Measurements from ENCODE around the gene PDE4A. TPM values are rescaled to one million over a fixed set of nuclear protein-coding genes. Genes with fewer than 3 reads are reported as not detected.

The PDE4A gene
- total RNA-seq, 1 donor from 2014 or later = 0.26 TPM

- Histone ChIP-seq H3K27me3 (ENCODE audit: control insufficient read depth, insufficient read depth, low read length) (peaks cover 29% of the 10 kb centered on the region), H3K4me3 (ENCODE audit: low read depth, low read length) (no peak overlapping the region), H3K36me3 (ENCODE audit: control insufficient read depth, insufficient read depth, low read length) (no peaks in the 10 kb centered on the region)
- FAIRE-seq (no peak), DNase-seq (ENCODE audit: low read depth) (no peak)
- TF ChIP-seq, protein P1, sequence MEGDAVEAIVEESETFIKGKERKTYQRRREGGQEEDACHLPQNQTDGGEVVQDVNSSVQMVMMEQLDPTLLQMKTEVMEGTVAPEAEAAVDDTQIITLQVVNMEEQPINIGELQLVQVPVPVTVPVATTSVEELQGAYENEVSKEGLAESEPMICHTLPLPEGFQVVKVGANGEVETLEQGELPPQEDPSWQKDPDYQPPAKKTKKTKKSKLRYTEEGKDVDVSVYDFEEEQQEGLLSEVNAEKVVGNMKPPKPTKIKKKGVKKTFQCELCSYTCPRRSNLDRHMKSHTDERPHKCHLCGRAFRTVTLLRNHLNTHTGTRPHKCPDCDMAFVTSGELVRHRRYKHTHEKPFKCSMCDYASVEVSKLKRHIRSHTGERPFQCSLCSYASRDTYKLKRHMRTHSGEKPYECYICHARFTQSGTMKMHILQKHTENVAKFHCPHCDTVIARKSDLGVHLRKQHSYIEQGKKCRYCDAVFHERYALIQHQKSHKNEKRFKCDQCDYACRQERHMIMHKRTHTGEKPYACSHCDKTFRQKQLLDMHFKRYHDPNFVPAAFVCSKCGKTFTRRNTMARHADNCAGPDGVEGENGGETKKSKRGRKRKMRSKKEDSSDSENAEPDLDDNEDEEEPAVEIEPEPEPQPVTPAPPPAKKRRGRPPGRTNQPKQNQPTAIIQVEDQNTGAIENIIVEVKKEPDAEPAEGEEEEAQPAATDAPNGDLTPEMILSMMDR (IDR thresholded peaks at IDR 0.05; ENCODE audit: insufficient read depth, low read length, severe bottlenecking) = no peak
Measured at GRCh38 chr19:10421240-10422045, 1.1 kb downstream of the PDE4A start.

- no peak for DNase-seq (ENCODE audit: low read depth)
Measured at GRCh38 chr19:10422046-10422461, 1.7 kb downstream of the PDE4A start.

GRCh38 chr19:10422846-10423245 lies 2.5 kb downstream of the PDE4A start:
- TF ChIP-seq, protein P1 (IDR thresholded peaks at IDR 0.05; ENCODE audit: insufficient read depth, low read length, severe bottlenecking) = no peak
- FAIRE-seq (no peak), DNase-seq (ENCODE audit: low read depth) (no peak)
- Histone ChIP-seq H3K36me3 (ENCODE audit: control insufficient read depth, insufficient read depth, low read length) (no peaks in the 10 kb centered on the region), H3K27me3 (ENCODE audit: control insufficient read depth, insufficient read depth, low read length) (peaks cover 25% of the 10 kb centered on the region), H3K4me3 (ENCODE audit: low read depth, low read length) (no peak overlapping the region)

More at GRCh38 chr19:10422046-10422461, 1.7 kb downstream of the PDE4A start:
- TF ChIP-seq, protein P1 (IDR thresholded peaks at IDR 0.05; ENCODE audit: insufficient read depth, low read length, severe bottlenecking) = no peak
- Histone ChIP-seq H3K27me3 (ENCODE audit: control insufficient read depth, insufficient read depth, low read length) (peaks cover 29% of the 10 kb centered on the region), H3K4me3 (ENCODE audit: low read depth, low read length) (no peak overlapping the region), H3K36me3 (ENCODE audit: control insufficient read depth, insufficient read depth, low read length) (no peaks in the 10 kb centered on the region)
- no peak for FAIRE-seq

DNA sequence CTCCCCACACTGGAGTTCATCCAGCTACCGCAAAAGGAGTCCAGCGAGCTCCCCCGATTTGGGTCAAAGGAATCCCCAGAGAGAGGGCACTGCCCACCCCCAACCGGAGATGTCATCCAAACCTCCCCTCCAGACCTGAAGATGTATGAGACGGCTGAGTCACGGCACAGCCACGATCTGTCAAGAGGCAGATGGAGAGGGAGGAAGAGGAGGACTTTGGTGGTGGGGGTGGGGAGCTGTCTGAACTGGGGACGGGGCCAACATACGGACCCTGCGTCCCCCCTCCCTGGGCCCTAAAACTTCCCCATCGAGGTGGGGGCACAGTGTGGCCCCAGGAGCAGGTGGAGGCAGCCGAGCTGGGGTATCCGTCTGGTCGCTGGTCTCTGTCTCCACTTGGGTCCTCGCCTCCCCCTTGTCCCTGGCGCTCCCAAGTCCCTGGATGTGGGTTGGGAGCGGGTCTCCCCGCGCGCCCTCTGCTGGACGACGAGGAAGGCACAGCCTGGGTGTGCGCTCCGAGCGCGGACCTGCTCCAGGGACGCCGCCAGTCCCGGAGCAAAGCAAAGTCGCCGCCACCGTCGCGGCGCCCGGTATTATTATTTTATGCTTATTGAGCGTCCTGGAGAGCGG lies 3.8 kb downstream of the PDE4A start:
- TF ChIP-seq, protein P1 (IDR thresholded peaks at IDR 0.05; ENCODE audit: insufficient read depth, low read length, severe bottlenecking) = peak; percentile 93
- no peak for FAIRE-seq
- Histone ChIP-seq H3K4me3 (ENCODE audit: low read depth, low read length) (peak overlapping the region; percentile 17), H3K36me3 (ENCODE audit: control insufficient read depth, insufficient read depth, low read length) (no peaks in the 10 kb centered on the region), H3K27me3 (ENCODE audit: control insufficient read depth, insufficient read depth, low read length) (peaks cover 21% of the 10 kb centered on the region)
- peak; percentile 40 for DNase-seq (ENCODE audit: low read depth)

GRCh38 chr19:10427169-10427568 lies 6.8 kb downstream of the PDE4A start:
- Histone ChIP-seq H3K27me3 (ENCODE audit: control insufficient read depth, insufficient read depth, low read length) (peaks cover 12% of the 10 kb centered on the region), H3K4me3 (ENCODE audit: low read depth, low read length) (no peak overlapping the region), H3K36me3 (ENCODE audit: control insufficient read depth, insufficient read depth, low read length) (no peaks in the 10 kb centered on the region)
- TF ChIP-seq, protein P1 (IDR thresholded peaks at IDR 0.05; ENCODE audit: insufficient read depth, low read length, severe bottlenecking) = no peak
- no peak for DNase-seq (ENCODE audit: low read depth)
- no peak for FAIRE-seq

Measured in bronchial epithelial cell (primary cell).